Testis (tissue), 2 donors: ENCODE measurements around the gene ADAM11.
"Not testable (repeated sequence)": the region's sequence is repeated elsewhere in the genome, so short reads cannot be mapped to it uniquely, and the experiment has no call there.

ENCODE experiments used
- POLR2A ChIP-seq: fragments of 450-650 bp; IDR thresholded peaks from one replicate; pipeline ENCODE4 v1.6.1; 2017; ENCODE audit warnings: antibody characterized with exemption, mild to moderate bottlenecking, moderate library complexity
- TF ChIP-seq, protein P1 (sequence below), 3 experiments: fragments of 450-650 bp in 2 of 3; fragments of 200-600 bp in 1 of 3; sonication (generic) in 1 of 3; IDR thresholded peaks; one replicate each; pipeline ENCODE4 v1.5.1; 2016 to 2019; ENCODE audit warnings: antibody characterized with exemption in 3 of 3, mild to moderate bottlenecking in 2 of 3, moderate library complexity in 1 of 3

GRCh38 chr17:44755180-44755579 is 3.6 kb upstream of the ADAM11 start:
- TF ChIP-seq, protein P1, sequence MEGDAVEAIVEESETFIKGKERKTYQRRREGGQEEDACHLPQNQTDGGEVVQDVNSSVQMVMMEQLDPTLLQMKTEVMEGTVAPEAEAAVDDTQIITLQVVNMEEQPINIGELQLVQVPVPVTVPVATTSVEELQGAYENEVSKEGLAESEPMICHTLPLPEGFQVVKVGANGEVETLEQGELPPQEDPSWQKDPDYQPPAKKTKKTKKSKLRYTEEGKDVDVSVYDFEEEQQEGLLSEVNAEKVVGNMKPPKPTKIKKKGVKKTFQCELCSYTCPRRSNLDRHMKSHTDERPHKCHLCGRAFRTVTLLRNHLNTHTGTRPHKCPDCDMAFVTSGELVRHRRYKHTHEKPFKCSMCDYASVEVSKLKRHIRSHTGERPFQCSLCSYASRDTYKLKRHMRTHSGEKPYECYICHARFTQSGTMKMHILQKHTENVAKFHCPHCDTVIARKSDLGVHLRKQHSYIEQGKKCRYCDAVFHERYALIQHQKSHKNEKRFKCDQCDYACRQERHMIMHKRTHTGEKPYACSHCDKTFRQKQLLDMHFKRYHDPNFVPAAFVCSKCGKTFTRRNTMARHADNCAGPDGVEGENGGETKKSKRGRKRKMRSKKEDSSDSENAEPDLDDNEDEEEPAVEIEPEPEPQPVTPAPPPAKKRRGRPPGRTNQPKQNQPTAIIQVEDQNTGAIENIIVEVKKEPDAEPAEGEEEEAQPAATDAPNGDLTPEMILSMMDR (IDR thresholded peaks at IDR 0.05) = not testable (repeated sequence)
- TF ChIP-seq POLR2A = not testable (repeated sequence)
